HG02610 (cell line): ENCODE measurements around the gene GMCL2.
"Not testable (repeated sequence)": the region's sequence is repeated elsewhere in the genome, so short reads cannot be mapped to it uniquely, and the experiment has no call there.

ENCODE experiments used
- ATAC-seq: cut with Tn5 transposase; IDR thresholded peaks from one replicate; pipeline ENCODE4 v1.9.1; 2021; ENCODE audit warnings: mild to moderate bottlenecking, moderate library complexity; ENCODE audit not compliant: unreplicated experiment

Gene GMCL2

DNA sequence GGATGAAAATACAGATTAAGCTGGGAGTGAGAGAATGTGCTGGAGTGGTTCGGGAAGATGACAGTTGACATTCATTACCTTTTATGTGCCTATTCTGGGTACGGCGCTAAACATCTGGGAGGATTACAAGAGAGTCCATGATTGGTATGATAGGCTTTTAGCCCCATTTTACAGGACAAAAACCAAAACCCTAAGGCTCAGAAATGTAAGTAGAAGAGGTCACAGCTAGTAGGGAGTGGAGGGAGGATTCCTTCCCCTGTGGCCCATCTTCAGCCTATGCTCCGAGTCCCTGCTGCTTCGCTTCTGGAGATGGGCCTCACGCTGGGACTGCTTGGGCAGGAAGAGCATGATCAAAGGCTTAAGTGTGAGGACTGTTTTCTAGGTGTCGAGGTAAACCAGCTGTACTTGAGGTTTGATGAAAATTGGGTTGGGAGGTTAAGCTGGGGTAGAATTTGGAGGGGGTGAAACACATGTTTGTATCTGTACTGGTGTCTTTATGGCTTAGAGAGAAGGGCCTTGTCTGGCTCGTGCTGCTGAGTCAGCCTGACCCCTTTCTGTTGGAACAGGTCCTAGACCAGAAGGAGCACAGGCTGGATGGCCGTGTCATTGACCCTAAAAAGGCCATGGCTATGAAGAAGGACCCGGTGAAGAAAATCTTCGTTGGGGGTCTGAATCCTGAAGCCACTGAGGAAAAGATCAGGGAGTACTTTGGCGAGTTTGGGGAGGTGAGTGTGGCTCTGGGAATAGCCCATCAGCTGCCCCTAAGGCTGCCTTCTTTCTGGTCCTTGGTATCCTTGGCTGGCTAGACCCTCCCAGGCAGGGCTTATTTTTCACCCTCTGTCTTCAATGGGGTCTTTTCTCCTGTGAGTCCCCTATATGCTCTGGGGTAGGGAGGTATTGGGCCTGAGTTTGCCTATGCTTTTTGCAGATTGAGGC, 19.3 kb upstream of the GMCL2 start:
- ATAC-seq: no peak

- ATAC-seq: no peak
Measured at GRCh38 chr5:178205749-178206047, 18.5 kb upstream of the GMCL2 start.

DNA sequence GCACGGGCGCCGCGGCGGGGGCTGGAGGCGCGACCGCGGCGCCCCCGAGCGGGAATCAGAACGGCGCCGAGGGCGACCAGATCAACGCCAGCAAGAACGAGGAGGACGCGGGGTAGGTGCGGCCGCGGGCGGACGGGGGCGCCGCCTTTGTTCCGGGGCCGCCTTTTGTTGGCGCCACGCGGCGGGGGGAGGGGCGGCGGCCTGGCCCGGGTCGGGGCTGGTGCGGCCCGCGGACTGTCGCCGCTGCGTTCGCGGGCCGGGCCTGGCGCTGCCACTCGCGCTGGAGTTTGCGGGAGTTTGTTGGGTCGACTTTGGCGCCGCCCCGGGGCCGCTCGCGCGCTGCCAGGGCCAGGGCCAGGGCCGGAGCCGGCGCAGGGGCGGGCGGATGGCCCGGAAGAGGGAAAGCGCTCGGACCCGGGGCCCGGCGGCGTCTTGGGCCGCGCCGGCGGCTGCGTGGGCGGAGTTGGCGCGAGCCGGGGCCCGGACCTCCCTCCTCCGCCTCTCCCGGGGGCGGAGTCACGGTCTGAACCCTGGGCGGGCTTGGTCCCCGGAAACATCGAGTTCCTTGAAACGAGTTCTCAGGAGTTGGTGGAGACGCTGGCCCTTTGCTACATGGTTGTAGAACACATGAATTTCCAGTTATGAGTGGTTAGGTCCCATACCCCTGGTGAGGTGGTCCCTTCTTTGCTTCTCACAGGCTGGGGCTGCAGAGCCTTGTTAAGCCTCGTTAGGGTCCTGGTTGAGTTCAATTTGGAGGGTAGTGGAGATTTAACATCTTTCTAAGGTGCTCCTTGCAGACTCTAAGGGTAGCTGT, 18.0 kb upstream of the GMCL2 start:
- ATAC-seq: peak; percentile 63

DNA sequence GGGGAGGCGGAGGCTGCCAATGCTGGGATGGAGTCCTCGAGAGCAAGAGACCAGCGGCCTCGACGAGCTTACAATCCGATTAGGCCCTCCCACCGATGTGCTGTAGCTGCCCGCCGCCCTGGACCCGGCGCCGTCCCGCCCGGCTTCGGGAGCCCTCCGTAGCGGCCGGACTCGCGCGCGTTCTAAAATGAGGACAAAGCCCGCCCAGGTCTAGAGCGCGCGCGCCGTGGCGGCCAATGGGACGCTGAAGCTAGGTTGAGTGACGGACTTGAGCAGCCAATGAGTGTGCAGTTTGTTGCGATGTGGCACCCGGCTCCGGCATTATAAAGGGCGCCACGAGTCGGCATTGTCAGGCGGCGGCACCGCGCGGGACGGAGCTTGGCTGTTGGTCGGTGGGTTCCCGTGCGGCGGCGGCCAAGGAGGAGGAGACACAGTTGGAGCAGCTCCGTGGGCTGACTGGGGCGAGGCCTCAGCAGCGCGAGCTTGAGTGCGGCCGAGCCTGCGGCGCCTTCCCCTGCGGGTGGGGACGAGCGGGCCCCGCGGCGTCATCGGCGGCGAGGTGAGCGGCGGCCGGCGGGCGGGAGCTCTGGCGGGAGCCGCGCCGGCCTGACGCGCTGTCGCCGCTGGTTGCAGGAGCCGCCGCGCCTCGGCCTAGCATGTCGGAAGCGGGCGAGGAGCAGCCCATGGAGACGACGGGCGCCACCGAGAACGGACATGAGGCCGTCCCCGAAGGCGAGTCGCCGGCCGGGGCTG, 17.2 kb upstream of the GMCL2 start, which contains the start of gene HNRNPAB:
Gene HNRNPAB, plus strand, starts transcription at position 352 of the 753 bp plus-strand sequence. Its CDS starts 305 bp downstream, at position 657.
- ATAC-seq: peak; percentile 76

DNA sequence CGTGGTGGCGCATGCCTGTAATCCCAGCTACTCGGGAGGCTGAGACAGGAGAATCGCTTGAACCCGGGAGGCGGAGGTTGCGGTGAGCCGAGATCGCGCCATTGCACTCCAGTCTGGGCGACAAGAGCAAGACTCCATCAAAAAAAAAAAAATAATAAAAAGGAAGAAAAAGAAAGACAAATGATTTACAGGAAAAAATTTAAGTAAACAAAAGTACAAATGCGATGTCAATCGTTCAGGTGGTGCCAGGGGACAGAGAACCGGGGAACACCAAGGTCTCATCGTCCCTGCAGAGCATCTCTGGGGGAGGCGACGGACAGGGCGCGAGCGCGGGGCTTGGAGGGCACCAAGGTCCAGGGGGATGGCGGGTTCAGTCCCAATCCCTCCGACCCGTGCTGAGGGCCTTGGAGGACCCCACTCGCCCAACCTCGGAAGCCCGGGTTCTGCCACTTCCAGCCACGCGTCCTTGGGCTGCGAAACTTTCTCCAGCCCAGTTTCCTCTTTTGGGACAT, 16.6 kb upstream of the GMCL2 start:
- ATAC-seq: peak; percentile 9

DNA sequence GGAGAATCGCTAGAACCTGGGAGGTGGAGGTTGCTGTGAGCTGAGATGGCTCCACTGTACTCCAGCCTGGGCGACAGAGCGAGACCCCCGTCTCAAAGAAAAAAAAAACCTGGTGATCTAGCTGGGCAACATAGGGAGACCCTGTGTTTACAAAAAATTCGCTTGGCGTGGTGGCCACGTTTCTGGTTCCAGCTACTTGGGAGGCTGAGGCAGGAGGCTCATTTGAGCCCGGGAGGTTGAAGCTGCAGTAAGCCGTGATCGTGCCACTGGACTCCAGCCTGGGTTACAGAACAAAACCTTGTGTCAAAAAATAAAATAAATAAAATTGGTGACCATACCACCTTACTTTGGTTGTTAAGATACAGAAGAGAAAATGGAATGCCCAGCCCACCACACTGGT, 15.4 kb upstream of the GMCL2 start:
- ATAC-seq: no peak

DNA sequence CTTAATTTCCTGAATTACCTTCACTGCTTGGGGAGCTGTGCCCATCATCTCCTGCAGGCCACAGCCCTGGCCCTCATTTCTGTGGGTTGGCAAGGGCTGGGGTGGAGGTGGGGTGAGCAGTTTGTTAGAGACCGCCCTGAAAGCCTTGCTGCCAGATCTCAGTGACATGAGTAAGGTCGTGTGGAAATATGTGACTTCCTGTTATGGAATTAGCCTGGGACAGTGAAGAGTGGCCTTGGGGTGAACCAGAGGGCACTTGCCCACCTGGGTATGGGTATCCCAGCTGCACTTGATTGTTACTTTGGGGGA, 14.7 kb upstream of the GMCL2 start:
- no peak for ATAC-seq

GRCh38 chr5:178201221-178201926, 14.2 kb upstream of the GMCL2 start:
- ATAC-seq: no peak

- ATAC-seq: no peak
Measured at GRCh38 chr5:178199581-178200434, 12.6 kb upstream of the GMCL2 start.

- ATAC-seq: no peak
Measured at GRCh38 chr5:178198706-178199105, 11.5 kb upstream of the GMCL2 start.

GRCh38 chr5:178198151-178198550, 11.0 kb upstream of the GMCL2 start:
- ATAC-seq: not testable (repeated sequence)

DNA sequence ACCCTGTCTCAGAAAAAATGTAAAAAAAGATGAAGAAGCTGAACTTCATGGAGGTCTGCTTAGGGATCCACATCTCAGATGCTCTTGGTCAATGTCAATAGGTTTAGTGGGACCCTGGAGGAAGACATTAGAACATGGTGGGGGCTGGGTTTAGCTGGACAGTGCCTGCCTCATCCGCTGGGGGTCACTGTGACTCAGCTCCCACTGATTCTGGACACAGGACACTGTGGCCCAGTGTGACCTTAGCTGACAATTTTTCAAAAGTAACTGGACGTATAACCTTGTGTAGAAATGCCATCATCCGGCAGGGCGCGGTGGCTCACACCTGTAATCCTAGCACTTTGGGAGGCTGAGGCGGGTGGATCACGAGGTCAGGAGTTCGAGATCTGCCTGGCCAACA, 9.8 kb upstream of the GMCL2 start:
- no peak for ATAC-seq

DNA sequence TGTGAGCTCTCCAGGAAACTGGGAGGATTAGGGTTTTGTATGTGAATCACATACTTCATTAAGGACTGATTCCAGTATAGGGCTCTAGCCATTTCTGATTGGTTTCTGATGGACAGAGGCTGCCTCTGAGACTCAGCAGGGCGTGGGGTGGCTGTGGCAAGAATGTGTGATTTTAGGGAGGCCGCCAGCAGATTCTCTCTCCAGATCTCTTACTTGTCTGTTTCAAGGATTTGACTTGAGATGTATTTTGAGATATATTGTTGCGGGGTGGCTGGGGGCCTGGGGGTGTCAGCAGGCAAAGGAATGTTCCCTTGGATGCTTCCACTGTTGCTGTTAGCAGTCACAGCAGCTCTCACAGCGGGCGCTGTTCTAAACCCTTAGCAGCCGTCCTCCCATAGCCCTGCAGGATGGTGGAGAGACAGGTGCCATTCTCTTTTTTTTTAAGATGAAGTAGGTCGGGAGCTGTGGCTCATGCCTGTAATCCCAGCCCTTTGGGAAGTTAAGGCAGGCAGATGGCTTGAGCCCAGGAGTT, 9.2 kb upstream of the GMCL2 start:
- ATAC-seq: no peak

DNA sequence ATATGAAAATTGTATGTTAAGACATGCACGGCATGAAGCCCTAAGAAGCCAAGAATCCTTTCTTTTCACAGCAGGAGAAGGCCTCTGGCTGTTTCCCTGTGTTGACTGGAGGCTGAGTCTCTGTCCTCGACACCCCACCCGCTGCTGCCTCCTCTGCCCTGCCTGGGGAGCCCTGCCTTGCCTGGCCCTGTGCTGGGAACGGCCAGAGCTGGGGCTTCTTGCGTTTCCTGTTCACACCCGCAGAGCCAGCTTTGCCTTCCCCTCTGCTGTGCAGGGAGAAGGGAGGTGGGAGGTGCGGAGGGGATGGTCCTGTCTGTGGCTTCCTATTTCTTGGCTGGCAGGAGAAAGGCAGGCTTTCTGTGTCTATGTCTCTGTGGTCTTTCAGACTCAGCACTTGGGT, 6.9 kb upstream of the GMCL2 start:
- no peak for ATAC-seq

- ATAC-seq: no peak
Measured at GRCh38 chr5:178193251-178193809, 6.2 kb upstream of the GMCL2 start.

DNA sequence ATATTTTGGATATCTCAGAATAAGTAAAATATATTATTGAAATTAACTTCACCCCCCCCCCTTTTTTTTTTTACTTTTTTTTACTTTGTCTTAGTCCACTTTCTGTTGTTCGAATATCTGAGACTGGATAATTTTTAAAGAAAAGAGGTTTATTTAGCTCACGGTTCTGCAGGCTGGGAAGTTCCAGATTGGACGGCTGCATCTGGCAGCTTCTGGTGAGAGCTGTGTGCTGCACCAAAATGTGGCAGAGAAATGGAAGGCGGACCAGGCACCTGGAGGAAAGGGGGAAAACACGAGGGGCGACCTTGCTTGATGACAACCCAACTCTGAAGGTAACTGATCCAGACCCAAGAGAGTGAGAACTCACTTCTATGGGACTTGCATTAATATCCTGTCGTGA, 5.6 kb upstream of the GMCL2 start:
- ATAC-seq: no peak

DNA sequence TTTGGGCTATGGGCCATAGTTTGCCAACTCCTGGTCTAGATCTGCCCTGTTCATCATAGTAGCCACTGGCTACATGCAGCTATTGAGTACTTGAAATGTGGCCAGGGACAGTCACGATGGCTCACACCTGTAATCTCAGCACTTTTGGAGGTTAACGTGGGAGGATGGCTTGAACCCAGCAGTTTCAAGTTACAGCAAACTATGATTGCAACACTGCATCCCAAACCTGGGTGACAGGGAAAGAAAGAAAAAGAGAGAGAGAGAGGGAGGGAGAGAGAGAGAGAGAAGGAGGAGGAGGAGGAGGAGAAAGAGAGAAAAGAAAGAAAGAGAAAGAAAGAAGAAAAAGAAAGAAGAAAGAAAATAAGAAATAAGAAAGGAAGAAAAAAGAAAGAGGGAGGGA, 5.1 kb upstream of the GMCL2 start:
- no peak for ATAC-seq

GRCh38 chr5:178191661-178192060, 4.5 kb upstream of the GMCL2 start:
- ATAC-seq: no peak

DNA sequence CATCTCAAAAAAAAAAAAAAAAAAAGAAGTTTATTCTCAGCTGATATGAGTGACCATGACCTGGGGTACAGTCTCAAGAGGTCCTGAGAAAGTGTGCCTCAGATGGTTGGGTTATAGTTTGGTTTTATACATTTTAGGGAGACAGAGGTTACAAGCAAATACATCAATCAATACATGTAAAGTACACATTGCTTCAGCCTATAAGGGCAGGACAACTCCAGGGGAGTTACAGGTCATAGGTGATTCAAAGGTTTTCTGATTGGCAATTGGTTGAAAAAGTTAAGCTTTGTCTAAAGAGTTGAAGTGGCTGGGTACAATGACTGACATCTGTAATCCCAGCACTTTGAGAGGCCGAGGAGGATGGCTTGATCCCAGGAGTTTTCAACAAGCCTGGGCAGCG, 2.3 kb upstream of the GMCL2 start:
- ATAC-seq: no peak
